HAP-1 (cell line): ENCODE measurements around the gene CCHCR1.

ENCODE experiments used
- DNase-seq, 2 experiments: peaks; one replicate each; pipeline ENCODE4 v3.0.0-alpha.2; 2016 to 2020; ENCODE audit warnings: low spot score in 2 of 2
- H3K27me3 ChIP-seq: fragments of 250-450 bp; sonication (Bioruptor Pico); 2 replicates; pipeline ENCODE4 v1.5.1; 2020; ENCODE audit warnings: low read depth, mild to moderate bottlenecking, moderate library complexity
- H3K36me3 ChIP-seq: fragments of 250-450 bp; sonication (Bioruptor Pico); replicated peaks from 2 replicates; pipeline ENCODE4 v1.5.1; 2020; ENCODE audit warnings: mild to moderate bottlenecking
- H3K4me1 ChIP-seq: fragments of 250-450 bp; sonication (Bioruptor Pico); 2 replicates; pipeline ENCODE4 v1.5.1; 2020; ENCODE audit warnings: mild to moderate bottlenecking
- H3K4me3 ChIP-seq: fragments of 250-450 bp; sonication (Bioruptor Pico); 2 replicates; pipeline ENCODE4 v1.5.1; 2020; ENCODE audit warnings: mild to moderate bottlenecking, moderate library complexity
- H3K9me3 ChIP-seq: fragments of 250-450 bp; sonication (Bioruptor Pico); 2 replicates; pipeline ENCODE4 v1.5.1; 2020; ENCODE audit warnings: mild to moderate bottlenecking, moderate library complexity
- in situ Hi-C: fragments of 300-500 bp; cut with MboI; formaldehyde crosslinking; loops from 3 replicates; pipeline ENCODE4 v1.14.3; 2020; ENCODE audit warnings: low sequenced_read_pairs, inconsistent platforms, mixed read lengths

CCHCR1 gene

GRCh38 chr6:31110825-31111582 is 46.6 kb downstream of the CCHCR1 start:
- DNase-seq = no peak
- H3K4me3 ChIP-seq = no peak overlapping the region
- H3K9me3 ChIP-seq = no peaks in the 10 kb centered on the region
- H3K36me3 ChIP-seq = no peaks in the 10 kb centered on the region
- H3K27me3 ChIP-seq = peaks cover 8% of the 10 kb centered on the region
- no peaks in the 10 kb centered on the region for H3K4me1 ChIP-seq
- in situ Hi-C loops = no loop called here

GRCh38 chr6:31107052-31107451 is 50.5 kb downstream of the CCHCR1 start:
- H3K4me3 ChIP-seq = no peak overlapping the region
- peaks cover 8% of the 10 kb centered on the region for H3K27me3 ChIP-seq
- no peak for DNase-seq
- H3K4me1 ChIP-seq = no peaks in the 10 kb centered on the region
- no peaks in the 10 kb centered on the region for H3K36me3 ChIP-seq
- H3K9me3 ChIP-seq = no peaks in the 10 kb centered on the region
- in situ Hi-C loops = no loop called here

GRCh38 chr6:31103136-31103535 is 54.5 kb downstream of the CCHCR1 start:
- DNase-seq = no peak
- Histone ChIP-seq H3K9me3 (no peaks in the 10 kb centered on the region), H3K4me3 (no peak overlapping the region), H3K36me3 (no peaks in the 10 kb centered on the region), H3K4me1 (peaks cover 6% of the 10 kb centered on the region), H3K27me3 (no peaks in the 10 kb centered on the region)
- in situ Hi-C loops = no loop called here

- no peaks in the 10 kb centered on the region for H3K9me3 ChIP-seq
- DNase-seq = no peak
- in situ Hi-C loops = loop anchor here (25.0 kb wide), 1 partner anchor 611 kb away; the partner anchor contains the start of gene HLA-E
- no peak overlapping the region for H3K4me3 ChIP-seq
- no peaks in the 10 kb centered on the region for H3K36me3 ChIP-seq
- H3K27me3 ChIP-seq = no peaks in the 10 kb centered on the region
- peaks cover 17% of the 10 kb centered on the region for H3K4me1 ChIP-seq
Observed at GRCh38 chr6:31098449-31098938, 59.1 kb downstream of the CCHCR1 start.

- in situ Hi-C loops = loop anchor here (25.0 kb wide), 1 partner anchor 609 kb away; the partner anchor contains the start of gene HLA-E
- no peaks in the 10 kb centered on the region for H3K36me3 ChIP-seq
- H3K4me1 ChIP-seq = peaks cover 29% of the 10 kb centered on the region
- no peak overlapping the region for H3K4me3 ChIP-seq
- H3K9me3 ChIP-seq = peaks cover 3% of the 10 kb centered on the region; the same call in 1 of the 2 replicates
- H3K27me3 ChIP-seq = no peaks in the 10 kb centered on the region
- DNase-seq = no peak
Observed at GRCh38 chr6:31096656-31097055, 60.9 kb downstream of the CCHCR1 start.

- H3K9me3 ChIP-seq = peaks cover 3% of the 10 kb centered on the region; the same call in 1 of the 2 replicates
- H3K27me3 ChIP-seq = no peaks in the 10 kb centered on the region
- DNase-seq = no peak
- in situ Hi-C loops = loop anchor here (25.0 kb wide), 1 partner anchor 609 kb away; the partner anchor contains the start of gene HLA-E
- no peaks in the 10 kb centered on the region for H3K36me3 ChIP-seq
- peaks cover 33% of the 10 kb centered on the region for H3K4me1 ChIP-seq
- no peak overlapping the region for H3K4me3 ChIP-seq
Observed at GRCh38 chr6:31096215-31096614, 61.4 kb downstream of the CCHCR1 start.

- Histone ChIP-seq H3K4me3 (no peak overlapping the region), H3K27me3 (no peaks in the 10 kb centered on the region), H3K4me1 (peaks cover 28% of the 10 kb centered on the region), H3K9me3 (peaks cover 3% of the 10 kb centered on the region; the same call in 1 of the 2 replicates), H3K36me3 (no peaks in the 10 kb centered on the region)
- in situ Hi-C loops = loop anchor here (25.0 kb wide), 1 partner anchor 607 kb away; the partner anchor contains the start of gene HLA-E
- no peak for DNase-seq
Observed at GRCh38 chr6:31094389-31094881, 63.2 kb downstream of the CCHCR1 start.

- Histone ChIP-seq H3K4me1 (peaks cover 28% of the 10 kb centered on the region), H3K4me3 (no peak overlapping the region), H3K9me3 (peaks cover 3% of the 10 kb centered on the region; the same call in 1 of the 2 replicates), H3K27me3 (no peaks in the 10 kb centered on the region), H3K36me3 (no peaks in the 10 kb centered on the region)
- in situ Hi-C loops = loop anchor here (25.0 kb wide), 1 partner anchor 606 kb away; the partner anchor contains the start of gene HLA-E
- DNase-seq = peak; percentile 68 to 97
Observed at GRCh38 chr6:31092769-31093505, 64.7 kb downstream of the CCHCR1 start.
